ENCODE measurements around the gene SLC15A3. TPM values are rescaled to one million over a fixed set of nuclear protein-coding genes. Genes with fewer than 3 reads are reported as not detected.
"Not testable (repeated sequence)": the region's sequence is repeated elsewhere in the genome, so short reads cannot be mapped to it uniquely, and the experiment has no call there.

SLC15A3 gene
- total and polyA plus RNA-seq, 4 donors = 9.0 to 20.9 (median 16.3) TPM

DNA sequence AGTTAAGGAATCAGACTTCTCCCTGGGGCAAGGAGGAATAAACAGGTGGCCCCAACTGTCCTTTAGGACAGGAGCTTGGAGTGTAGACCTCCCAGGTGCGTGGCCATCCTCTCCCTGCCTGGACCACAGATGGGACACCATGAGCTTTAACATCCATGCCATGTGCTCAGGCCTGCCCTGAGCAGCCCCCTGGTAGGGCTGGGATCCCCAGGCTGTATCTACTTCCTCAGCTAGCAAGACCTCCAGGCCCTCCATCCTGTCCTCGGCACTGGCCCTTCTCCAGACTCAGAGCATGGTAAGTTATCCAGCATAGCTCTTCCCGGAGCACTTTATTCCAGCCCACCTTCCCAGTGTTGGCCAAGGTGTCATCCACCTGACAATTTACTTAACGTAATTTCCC, 25.2 kb upstream of the SLC15A3 start:
- DNase-seq (ENCODE audit: low spot score) = no peak
- Histone ChIP-seq H3K9me3 (ENCODE audit: control insufficient read depth in 4 of 4, low read length in 3 of 4) (no peaks in the 10 kb centered on the region), H3K4me1 (ENCODE audit: control insufficient read depth in 4 of 4, insufficient read depth in 4 of 4, low read length in 3 of 4) (no peaks in the 10 kb centered on the region), H3K9ac (ENCODE audit: low read depth in 1 of 2, low read length in 2 of 2) (no peak overlapping the region), H3K4me3 (ENCODE audit: low read depth in 1 of 3, low read length in 3 of 3) (no peak overlapping the region), H3K27me3 (ENCODE audit: control insufficient read depth in 4 of 4, insufficient read depth in 4 of 4, low read length in 3 of 4) (peaks cover 0 to 2% (median 0%) of the 10 kb centered on the region in 4 donors), H3K27ac (ENCODE audit: low read depth in 1 of 2, low read length in 2 of 2) (no peak overlapping the region), H3K36me3 (ENCODE audit: control insufficient read depth in 4 of 4, insufficient read depth in 3 of 4, low read depth in 1 of 4, low read length in 3 of 4) (no peaks in the 10 kb centered on the region)
- WGBS = 87% methylated on average over 4 of the region's 4 CpGs
- TF ChIP-seq RAD21 (IDR thresholded peaks at IDR 0.05) = no peak
- no peak for TF ChIP-seq FOXA2 (IDR thresholded peaks at IDR 0.05)
- no peak for TF ChIP-seq YY1 (IDR thresholded peaks at IDR 0.05)
- TF ChIP-seq GABPA (IDR thresholded peaks at IDR 0.05 in 1 of 2, conservative IDR thresholded peaks at IDR 0.05 in 1 of 2) = no peak
- TF ChIP-seq TAF1 (conservative IDR thresholded peaks at IDR 0.05) = no peak
- TF ChIP-seq EGR1 (IDR thresholded peaks at IDR 0.05; ENCODE audit: low read depth in 2 of 2) = no peak
- TF ChIP-seq JUND (IDR thresholded peaks at IDR 0.05) = no peak
- TF ChIP-seq, protein P1, sequence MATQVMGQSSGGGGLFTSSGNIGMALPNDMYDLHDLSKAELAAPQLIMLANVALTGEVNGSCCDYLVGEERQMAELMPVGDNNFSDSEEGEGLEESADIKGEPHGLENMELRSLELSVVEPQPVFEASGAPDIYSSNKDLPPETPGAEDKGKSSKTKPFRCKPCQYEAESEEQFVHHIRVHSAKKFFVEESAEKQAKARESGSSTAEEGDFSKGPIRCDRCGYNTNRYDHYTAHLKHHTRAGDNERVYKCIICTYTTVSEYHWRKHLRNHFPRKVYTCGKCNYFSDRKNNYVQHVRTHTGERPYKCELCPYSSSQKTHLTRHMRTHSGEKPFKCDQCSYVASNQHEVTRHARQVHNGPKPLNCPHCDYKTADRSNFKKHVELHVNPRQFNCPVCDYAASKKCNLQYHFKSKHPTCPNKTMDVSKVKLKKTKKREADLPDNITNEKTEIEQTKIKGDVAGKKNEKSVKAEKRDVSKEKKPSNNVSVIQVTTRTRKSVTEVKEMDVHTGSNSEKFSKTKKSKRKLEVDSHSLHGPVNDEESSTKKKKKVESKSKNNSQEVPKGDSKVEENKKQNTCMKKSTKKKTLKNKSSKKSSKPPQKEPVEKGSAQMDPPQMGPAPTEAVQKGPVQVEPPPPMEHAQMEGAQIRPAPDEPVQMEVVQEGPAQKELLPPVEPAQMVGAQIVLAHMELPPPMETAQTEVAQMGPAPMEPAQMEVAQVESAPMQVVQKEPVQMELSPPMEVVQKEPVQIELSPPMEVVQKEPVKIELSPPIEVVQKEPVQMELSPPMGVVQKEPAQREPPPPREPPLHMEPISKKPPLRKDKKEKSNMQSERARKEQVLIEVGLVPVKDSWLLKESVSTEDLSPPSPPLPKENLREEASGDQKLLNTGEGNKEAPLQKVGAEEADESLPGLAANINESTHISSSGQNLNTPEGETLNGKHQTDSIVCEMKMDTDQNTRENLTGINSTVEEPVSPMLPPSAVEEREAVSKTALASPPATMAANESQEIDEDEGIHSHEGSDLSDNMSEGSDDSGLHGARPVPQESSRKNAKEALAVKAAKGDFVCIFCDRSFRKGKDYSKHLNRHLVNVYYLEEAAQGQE (IDR thresholded peaks at IDR 0.05) = no peak
- TF ChIP-seq, protein P2, sequence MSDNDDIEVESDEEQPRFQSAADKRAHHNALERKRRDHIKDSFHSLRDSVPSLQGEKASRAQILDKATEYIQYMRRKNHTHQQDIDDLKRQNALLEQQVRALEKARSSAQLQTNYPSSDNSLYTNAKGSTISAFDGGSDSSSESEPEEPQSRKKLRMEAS (IDR thresholded peaks at IDR 0.05) = no peak

DNA sequence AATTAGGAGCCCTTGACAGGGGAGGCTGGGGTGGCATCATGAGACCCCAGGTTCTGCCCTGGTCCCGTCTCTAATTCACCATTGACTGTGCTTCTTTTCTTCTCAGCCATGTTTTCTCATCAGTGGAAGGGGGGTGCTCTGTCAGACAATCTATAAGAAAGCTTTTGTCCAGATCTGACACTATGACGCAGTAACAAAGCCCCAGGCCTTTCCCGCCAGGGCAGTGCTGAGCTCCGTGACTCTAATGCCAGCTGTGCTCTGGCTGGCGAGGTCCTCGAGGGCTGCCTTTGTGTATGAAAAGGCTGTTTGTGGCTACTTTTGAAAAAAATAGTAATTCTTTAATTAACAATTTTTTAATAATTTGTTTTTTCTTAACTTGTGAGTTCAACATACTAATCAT, 22.8 kb upstream of the SLC15A3 start:
- no peaks in the 10 kb centered on the region for H3K36me3 ChIP-seq (ENCODE audit: control insufficient read depth in 4 of 4, insufficient read depth in 3 of 4, low read depth in 1 of 4, low read length in 3 of 4)
- H3K9me3 ChIP-seq (ENCODE audit: control insufficient read depth in 4 of 4, low read length in 3 of 4) = no peaks in the 10 kb centered on the region
- no peak overlapping the region for H3K27ac ChIP-seq (ENCODE audit: low read depth in 1 of 2, low read length in 2 of 2)
- no peak overlapping the region for H3K4me3 ChIP-seq (ENCODE audit: low read depth in 1 of 3, low read length in 3 of 3)
- WGBS = 93% methylated on average over 6 of the region's 6 CpGs
- DNase-seq (ENCODE audit: low spot score) = no peak
- TF ChIP-seq TAF1 (conservative IDR thresholded peaks at IDR 0.05) (no peak), YY1 (IDR thresholded peaks at IDR 0.05) (no peak), FOXA2 (IDR thresholded peaks at IDR 0.05) (no peak), SP1 (IDR thresholded peaks at IDR 0.05) (no peak), JUND (IDR thresholded peaks at IDR 0.05) (no peak), ATF3 (IDR thresholded peaks at IDR 0.05) (no peak), NR2F2 (IDR thresholded peaks at IDR 0.05) (no peak), GABPA (IDR thresholded peaks at IDR 0.05 in 1 of 2, conservative IDR thresholded peaks at IDR 0.05 in 1 of 2) (no peak), RXRA (IDR thresholded peaks at IDR 0.05) (no peak), RAD21 (IDR thresholded peaks at IDR 0.05) (no peak)
- TF ChIP-seq, protein P1 (IDR thresholded peaks at IDR 0.05) = no peak
- TF ChIP-seq, protein P2 (IDR thresholded peaks at IDR 0.05) = no peak
- no peaks in the 10 kb centered on the region for H3K4me1 ChIP-seq (ENCODE audit: control insufficient read depth in 4 of 4, insufficient read depth in 4 of 4, low read length in 3 of 4)
- H3K9ac ChIP-seq (ENCODE audit: low read depth in 1 of 2, low read length in 2 of 2) = no peak overlapping the region
- no peaks in the 10 kb centered on the region for H3K27me3 ChIP-seq (ENCODE audit: control insufficient read depth in 4 of 4, insufficient read depth in 4 of 4, low read length in 3 of 4)

- H3K4me3 ChIP-seq (ENCODE audit: low read depth in 1 of 3, low read length in 3 of 3); H3K4me1 ChIP-seq (ENCODE audit: control insufficient read depth in 4 of 4, insufficient read depth in 4 of 4, low read length in 3 of 4); H3K27ac ChIP-seq (ENCODE audit: low read depth in 1 of 2, low read length in 2 of 2); DNase-seq (ENCODE audit: low spot score); H3K9ac ChIP-seq (ENCODE audit: low read depth in 1 of 2, low read length in 2 of 2); H3K27me3 ChIP-seq (ENCODE audit: control insufficient read depth in 4 of 4, insufficient read depth in 4 of 4, low read length in 3 of 4); H3K36me3 ChIP-seq (ENCODE audit: control insufficient read depth in 4 of 4, insufficient read depth in 3 of 4, low read depth in 1 of 4, low read length in 3 of 4); H3K9me3 ChIP-seq (ENCODE audit: control insufficient read depth in 4 of 4, low read length in 3 of 4): not testable (repeated sequence)
- WGBS = 89% methylated on average over 13 of the region's 13 CpGs
Measured at GRCh38 chr11:60974316-60974715, 22.3 kb upstream of the SLC15A3 start.
